HG03469 (cell line): ENCODE results near the gene PRKAR1B.

ENCODE experiments used
- ATAC-seq: cut with Tn5 transposase; IDR thresholded peaks from one replicate; pipeline ENCODE4 v1.9.1; 2021; ENCODE audit warnings: mild to moderate bottlenecking, moderate library complexity, moderate number of reproducible peaks; ENCODE audit not compliant: unreplicated experiment

Gene PRKAR1B

DNA sequence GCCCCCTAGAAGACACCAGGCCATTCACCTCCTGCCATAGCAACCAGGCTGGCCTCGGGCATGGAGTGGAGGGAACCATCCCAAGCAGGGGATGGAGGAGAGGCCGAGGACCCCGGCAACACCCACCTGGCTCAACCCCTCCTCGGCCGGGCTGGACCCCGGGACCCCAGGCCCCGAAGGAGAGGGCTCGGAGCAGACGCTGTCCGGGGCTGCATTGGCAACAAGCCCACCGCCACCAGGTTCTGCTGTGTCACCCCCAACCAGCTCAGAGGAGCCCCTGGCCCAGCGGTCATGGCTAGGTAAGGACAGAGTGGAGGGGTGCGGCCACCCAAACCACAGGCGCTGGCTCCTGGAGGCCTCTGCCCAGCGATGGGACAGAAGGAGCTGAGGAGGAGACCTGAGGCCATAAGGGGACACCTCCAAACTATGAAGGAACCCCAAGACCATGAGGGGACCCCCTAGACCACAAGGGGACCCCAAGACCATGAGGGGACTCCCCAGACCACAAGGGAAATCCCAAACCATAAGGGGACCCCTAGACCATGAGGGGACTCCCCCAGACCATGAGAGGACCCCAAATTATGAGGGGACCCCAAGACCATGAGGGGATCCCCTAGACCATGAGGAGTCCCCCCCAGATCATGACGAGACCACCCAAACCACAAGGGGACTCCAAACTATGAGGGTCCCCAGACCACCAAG lies 132.7 kb downstream of the PRKAR1B start:
- ATAC-seq = no peak

DNA sequence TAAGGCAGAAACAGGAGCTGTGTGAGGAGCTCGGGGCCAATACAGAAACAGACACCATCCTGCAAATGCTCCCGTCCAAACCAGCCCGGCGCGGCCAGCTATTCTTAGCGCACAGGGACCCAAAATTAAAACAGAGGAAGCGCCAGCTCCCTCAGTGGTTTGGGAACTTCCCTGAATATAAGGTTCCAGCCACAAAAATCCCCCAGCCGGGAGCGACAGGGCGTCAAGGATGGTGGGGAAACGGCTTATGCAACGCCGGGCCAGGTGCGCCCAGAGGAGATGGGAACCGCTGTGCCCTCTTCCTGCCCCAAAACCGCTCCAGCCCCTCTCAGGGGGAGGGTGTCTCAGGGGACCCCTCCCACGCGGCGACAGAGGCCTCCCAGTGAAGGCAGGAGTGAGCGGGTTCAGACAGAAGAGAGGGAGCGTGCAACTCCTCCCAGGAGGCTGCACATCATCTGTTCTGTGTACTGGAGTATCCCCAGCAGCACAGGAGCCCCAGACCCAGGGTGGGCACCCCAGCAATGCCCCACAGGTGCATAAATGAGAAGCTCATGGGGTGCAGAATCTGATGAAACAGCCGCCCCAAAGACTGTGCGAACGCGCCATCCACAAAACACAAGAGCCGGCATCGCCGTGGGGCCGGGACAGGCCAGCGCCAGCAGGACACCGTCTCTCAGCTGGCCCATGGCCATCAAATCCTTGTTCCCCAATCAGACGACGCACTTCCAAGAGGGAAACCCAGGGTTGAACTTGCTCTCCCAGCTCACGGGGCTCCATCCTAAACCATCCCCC lies 133.6 kb downstream of the PRKAR1B start:
- ATAC-seq = no peak

DNA sequence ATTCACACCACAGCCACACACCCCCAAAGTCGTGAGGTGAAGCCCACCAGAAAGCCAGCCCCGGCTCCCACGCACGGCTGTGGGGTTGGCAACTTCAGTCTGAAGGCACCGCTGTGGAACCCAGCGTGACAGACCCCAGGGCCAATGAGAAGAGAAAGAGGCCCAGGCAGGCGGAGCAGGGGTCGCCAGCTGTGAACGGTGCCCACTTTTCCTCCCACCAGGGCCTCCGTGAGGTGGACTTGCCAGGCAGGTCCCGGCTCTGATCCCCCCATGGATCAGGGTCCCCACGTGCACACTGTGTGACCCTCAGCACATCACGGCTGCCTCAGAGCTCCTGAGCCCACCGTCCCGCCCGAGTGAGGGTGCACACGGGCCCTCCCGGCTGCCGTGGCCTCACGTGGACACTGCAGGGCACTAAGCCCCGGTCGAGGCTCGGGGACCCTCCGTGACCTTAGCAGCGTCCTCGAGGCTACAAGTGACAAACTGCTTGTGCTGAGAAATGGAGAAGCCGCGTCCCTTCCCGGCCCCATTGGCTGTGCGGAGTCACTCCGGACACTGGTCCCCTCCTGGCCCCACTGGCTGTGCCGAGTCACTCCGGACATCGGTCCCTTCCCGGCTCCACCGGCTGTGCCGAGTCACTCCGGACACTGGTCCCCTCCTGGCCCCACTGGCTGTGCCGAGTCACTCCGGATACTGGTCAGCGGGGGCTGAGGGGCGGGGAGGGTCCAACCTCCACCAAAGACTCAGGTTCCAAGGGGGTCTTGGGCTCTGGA lies 135.0 kb downstream of the PRKAR1B start:
- ATAC-seq = no peak

DNA sequence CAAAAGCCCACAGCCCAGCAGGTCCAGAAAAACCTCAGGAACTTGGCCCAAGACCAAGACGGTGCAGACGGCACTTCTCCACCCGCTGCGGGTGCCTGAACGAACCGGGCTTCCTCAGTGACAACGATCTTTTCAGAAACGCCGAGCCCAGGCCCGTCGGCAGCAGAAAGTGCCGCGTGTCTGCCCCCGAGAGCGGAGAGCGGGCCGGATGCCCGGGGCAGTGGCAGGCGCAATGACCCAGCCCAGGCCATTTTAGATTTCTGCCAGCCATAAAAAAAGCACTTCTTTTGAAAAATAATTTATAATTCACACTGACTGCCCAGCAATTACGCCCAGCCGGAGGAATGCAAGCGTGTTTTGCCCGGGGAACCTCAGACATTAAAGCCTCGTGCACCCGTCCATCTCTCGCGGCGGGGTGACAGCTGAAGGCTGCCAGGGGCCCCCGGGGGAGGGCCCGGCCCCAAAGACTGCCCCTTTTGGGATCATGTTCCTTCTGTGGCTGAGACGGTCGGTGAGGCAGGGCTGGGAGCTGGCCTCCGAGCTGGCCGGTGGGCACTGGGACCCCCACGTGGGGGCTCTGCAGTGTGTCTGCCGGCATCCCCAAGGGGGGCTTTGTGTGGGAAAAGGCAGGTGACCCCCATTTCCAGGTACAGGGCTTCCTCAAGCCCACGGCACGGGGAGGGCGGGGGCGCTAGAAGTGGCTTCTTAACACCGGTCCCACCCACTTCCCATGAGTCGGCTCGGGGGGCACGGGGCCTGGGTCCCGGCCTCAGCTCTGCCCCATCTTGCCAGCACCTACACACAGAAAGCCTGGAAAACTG lies 136.1 kb downstream of the PRKAR1B start:
- no peak for ATAC-seq

DNA sequence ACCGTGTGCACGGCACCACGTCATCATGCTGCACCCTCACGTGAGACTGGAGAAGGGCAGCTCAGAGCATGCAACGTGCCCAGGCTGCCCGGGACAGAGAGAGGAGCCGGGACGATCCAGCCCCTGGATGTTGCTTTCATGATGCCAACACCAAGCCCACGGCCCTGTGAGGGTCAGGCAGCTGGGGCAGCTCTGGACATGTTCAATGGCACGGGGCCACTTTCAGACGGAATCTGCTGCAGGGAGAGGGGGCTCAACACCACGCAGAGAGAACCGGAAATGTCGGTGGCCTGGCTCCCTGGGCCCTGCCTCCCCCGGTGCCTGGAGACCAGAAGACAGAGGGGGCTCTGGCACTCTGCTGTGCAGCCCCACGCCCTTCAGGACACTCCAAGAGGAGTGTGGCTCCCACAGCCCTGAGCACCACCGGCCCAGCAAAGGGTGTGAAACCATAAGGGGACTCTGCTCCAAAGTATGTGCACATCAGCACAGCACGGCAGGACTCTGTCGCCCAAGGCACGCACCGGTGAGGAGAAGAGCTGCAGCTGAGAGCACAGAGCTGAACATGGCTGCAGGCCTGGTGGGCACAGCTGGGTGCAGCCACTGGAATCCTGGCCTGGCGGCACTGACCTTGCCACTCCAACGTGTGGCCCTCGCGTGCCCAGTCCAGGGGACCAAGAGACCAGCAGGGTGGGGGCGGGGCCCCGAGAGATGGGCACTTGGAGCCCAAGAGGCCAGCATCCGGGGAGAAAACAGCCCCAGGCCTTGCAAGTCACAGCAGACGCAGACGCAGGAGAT lies 137.1 kb downstream of the PRKAR1B start:
- ATAC-seq = no peak

DNA sequence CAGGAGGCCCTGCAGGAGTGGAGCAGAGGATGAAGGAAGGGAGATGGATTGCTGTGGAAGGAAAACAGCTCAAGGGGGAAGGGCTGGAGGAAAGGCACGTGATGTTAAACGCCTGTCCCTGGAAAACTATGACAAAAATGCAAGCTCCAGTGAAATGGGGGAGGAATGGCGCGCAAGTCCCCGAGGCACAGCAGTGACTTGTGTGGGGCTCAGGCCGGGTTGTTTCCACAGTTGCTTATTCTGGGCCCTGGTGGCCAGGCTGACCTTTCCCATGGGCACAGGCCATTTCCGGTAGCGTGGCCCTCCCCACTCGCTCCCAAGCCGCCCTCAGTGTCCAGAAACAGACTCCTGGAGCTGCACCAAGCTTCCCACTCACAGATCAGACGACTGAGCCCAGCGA lies 139.3 kb downstream of the PRKAR1B start:
- no peak for ATAC-seq

DNA sequence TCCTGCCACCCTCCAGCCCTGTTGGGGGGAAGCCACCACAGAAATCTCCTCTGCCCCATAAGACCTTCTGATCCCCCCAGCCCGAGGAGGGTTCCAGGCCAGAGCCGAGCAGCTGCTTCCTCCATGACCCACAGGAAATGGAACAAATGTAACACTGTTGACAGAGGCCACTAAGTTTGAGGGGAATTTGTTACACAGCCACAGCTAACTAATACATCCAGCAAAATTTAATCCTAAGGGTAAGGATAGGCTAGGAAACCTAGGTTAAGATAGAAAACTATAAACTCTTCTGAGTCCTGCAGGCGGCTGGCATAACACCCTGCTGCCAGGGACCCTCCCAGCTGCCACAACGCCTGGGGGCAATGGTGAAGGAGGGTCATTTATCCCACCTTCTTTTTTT lies 140.6 kb downstream of the PRKAR1B start:
- ATAC-seq = no peak

DNA sequence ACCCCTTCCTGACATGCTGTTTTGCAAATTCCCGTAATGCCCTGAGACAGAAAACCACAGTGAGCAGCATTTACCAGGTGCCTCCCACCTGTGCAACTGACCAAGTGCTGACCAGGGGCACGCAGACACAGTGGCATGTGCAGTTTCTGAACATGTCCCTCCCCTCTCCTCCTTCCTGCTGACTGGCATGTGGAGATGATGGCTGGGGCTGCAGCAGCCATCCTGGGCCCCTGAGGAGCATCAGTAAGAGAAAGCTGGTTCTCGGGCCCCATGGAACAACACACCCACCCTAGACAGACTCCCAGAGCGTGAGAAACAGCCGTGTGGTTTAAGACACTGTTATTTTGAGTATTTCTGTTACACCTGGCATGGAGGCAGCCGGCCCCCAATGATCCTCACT lies 141.2 kb downstream of the PRKAR1B start:
- ATAC-seq = no peak

DNA sequence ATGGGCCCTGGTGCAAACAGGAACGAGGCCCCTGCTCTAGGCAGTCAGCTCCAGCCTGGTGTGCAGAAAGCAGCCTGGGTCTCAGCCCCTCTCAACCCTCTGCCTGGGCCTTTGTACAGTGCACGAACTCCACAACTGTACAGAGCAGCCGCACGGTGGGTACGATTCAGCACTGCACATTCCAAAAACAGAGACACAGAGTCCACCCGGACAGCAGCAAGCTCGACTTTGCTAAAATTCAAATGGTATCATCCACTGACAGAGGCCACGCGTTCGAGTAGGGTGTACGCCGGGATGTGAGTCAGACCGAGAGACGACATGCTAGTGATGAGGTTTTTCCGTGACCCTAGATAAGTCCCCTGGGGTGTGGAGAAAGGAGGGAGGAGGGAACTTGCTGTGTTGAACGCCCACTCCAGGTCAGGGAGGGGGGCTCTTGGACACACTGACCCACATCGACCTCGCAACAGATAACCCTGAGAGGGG lies 141.8 kb downstream of the PRKAR1B start:
- ATAC-seq = no peak

DNA sequence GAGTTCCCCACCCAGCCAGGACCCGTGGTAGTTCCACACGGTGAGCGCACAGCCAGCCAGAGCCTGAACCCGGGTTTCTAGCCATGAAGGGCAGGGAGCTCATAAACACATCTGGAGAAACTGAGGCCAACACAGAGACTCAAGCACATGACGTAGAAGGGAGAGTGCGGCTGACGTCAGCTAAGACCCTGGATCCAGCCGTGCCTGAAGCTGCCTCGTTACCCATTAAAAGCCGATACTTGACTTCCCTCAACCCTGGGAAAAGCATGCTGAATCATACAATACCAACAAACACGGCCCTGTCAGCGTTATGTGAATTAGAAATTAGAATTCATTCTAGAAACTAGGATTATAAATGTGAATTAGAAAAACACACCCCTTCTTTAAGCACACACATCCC lies 142.3 kb downstream of the PRKAR1B start:
- no peak for ATAC-seq

DNA sequence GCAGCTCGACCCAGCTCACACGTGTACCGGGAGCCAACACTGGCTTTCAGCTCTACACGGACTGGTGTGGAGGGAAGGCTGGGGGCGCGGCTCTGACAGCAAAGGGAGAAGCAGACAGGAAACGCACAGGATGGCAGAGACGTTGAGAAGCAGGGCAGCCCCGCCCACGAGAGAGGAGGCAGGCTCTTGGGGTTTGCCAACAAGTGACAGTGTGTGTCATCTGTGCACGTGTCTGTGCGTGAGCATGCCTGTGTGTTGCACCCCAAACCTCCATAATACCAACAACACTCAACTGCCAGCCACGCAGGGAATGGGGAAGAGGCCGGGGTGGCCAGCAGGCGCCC lies 143.0 kb downstream of the PRKAR1B start:
- no peak for ATAC-seq

DNA sequence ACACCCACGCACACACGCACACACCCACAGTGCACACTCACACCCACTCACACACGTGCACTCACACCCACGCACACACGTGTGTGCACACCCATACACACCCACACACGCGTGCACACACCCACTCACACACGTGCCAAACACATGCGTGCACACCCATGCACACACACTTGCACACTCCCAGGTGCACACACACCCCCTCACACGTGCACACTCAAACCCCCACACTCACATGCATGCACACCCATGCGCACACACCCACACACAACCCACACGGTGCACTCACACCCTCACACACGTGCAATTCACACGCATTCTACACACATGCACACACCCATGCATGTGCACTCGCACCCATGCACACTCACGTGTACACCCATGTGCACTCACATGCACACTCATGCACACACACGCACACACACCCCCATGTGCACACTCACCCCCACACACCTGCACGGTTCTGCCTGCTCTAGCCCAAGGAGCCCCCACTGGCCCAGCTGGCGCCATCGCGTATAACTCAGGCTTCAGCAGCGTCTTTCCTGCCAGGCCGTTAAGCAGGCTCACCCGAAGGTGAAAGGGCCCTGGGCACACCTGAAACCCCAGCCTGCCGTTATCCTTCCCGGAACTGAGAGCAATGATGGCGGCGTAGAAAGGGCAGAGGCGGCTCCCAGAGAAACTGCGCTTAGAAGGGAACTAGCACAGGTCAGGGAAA lies 143.5 kb downstream of the PRKAR1B start:
- no peak for ATAC-seq

DNA sequence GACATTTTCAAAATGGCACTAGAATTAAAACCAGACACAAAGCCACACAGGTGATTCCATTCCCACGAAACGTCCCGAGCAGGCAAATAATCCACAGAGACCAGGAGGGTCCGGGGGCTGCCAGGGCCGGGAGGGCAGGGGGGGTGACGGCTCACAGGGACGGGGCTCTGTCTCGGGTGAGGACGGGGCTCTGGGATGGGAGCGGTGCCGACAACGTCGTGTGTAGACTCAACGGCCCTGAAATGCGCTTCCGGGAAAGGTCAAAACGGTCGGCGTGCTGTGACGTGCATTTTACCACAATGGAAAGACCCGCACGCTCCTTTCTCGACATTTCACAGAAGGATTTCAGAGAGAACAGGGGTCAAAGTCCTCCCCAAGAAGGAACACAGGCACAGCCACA lies 144.2 kb downstream of the PRKAR1B start:
- ATAC-seq = no peak

DNA sequence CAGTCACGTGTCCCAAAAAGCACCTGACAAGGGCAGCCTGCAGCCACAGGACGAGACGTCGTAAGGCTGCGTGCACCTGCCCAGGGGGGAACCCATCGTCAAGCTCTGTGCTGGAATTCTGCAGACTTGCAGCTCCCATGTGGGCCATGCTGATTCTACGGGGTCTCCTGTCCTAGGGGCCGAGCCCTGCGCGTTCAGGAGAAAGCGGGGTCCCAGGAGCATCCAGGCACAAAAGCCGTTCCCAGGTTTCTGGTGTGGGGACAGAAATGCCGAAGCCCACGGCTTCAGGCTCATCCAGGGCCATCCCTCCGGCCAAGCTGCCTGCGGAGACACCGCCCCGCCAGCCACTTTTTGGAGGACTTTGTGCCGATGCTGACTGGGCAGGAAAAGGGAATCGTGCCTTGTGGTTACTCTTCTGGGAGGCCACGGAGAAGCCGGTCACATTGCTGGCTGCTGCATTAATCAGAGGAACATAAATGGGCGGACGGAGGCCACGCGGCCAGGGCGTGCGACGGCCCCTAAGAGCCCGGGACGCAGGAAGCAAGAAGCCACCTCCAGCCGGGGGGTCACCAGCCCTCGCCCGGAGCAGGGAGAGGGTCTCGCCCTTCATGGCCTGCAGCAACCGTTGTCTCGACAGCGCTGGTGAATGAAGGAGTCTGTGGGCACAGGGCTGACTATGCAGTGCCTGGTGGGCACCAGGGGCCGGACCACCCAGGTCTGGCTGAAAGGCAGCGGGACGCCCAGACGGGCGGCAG lies 144.8 kb downstream of the PRKAR1B start:
- no peak for ATAC-seq

DNA sequence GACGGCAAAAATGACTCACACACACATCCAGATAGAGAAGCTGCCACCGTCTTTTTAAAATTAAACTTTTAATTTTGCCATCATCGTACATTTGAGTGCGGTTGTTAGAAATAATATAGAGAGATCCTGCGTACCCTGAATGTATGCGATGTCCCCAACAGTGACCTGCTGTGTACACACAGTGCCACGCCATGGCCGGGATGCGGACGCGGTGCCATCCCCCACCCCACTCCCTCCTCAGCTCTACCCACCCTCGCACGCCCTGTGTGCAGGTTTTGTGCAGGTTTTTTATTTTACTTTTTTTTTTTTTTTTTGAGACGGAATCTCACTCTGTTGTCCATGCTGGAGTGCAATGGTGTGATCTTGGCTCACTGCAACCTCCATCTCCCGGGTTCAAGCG lies 148.7 kb downstream of the PRKAR1B start:
- no peak for ATAC-seq

DNA sequence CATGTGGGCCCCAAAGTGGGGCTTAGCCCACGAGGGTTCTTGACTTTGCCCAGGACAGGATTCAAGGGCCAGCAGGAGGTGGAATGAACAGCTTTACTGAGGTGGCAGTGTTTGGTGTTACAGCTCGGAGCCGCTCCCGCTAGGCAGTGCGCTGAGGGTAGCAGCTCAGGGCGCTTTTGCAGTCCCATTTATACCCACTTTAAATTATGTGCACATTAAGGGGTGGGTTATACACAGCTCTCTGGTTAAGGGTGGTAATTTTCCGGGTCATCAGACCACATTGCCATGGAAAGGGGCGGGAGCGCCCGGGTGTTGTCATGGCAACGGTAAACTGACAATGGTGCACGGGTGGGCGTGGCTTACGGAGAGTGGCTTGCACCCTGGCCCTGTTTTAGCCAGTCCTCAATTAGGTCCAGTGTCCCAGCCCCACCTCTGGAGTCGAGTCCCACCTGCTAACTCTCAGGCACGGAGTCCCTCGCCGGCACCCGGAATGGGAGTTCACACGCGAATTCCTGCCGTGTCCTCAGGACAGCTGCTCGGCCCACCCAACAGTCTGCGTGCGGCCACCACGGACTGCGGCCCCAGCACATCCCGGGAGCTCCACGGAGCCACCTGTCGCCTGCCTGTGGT lies 149.2 kb downstream of the PRKAR1B start:
- no peak for ATAC-seq

DNA sequence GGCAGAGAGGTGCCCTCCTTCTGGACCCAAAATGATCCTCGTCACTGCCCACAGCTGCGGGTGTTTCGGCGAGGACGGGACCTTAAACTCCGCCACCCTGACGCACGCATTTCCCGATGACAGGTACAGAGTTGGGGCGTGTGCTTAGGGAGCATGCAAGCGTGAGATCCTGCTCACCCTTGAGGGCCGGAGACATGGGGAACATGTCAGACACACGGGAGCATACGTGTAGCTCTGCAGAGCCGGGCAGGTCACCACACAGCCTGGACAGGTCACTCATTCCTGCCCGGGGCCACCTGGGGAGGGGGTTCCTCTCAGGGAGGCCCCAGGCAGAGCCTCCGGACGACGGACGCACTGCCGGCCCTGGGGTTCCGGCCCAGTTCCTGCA lies 149.8 kb downstream of the PRKAR1B start:
- no peak for ATAC-seq

DNA sequence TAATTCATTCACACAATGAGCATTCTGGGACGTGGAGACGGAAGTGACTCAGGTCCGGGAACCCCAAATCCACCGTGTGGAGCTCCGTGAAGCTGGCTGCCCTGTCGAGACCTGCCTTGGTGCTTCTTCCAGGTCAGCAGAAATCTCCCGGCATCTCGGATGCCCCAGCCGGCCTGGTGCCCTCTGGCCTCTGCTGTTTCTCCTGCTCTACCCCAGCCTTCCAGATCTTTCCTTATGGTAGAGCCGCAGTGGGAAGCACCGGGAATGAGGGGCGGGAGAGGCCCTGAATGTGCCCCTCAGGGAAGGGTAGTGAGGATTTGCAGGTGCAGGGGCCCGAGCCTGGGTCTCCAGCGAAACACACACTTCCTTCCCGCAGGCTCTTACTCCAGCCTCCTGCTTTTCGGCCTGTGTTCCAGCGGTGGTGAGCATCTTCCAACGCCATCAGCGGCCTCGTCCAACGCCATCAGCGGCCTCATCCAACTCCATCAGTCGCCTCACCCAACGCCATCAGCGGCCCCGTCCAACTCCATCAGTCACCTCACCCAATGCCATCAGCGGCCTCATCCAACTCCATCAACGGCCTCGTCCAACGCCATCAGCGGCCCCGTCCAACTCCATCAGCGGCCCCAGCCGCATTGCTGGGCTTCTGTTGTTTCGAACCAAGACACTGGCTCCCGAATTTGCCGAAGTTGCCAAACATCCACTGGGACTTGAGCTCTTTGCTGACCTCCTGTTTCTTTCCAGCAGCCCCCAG lies 150.4 kb downstream of the PRKAR1B start:
- no peak for ATAC-seq
